ENCODE measurements around the gene PLN.

The PLN gene

GRCh38 chr6:118548136-118548535, at the start of gene PLN:
Gene PLN (plus strand): TSS chr6:118548296. CDS start chr6:118558922, 10,626 bp downstream.
- no peak for DNase-seq

GRCh38 chr6:118500130-118501015, 47.7 kb upstream of the PLN start:
- no peak for DNase-seq

- no peak for DNase-seq
These were observed 47.0 kb upstream of the PLN start for GRCh38 chr6:118501099-118501498.

GRCh38 chr6:118501765-118502164, 46.3 kb upstream of the PLN start:
- no peak for DNase-seq

- DNase-seq: no peak
These were observed 45.9 kb upstream of the PLN start for GRCh38 chr6:118502169-118502568.

GRCh38 chr6:118504611-118505010, 43.5 kb upstream of the PLN start:
- DNase-seq: no peak

- DNase-seq: no peak
These were observed 42.4 kb upstream of the PLN start for GRCh38 chr6:118505656-118506055.

GRCh38 chr6:118506071-118506638, 41.9 kb upstream of the PLN start:
- DNase-seq: no peak

GRCh38 chr6:118507636-118508035, 40.5 kb upstream of the PLN start:
- DNase-seq: no peak

- DNase-seq: peak; percentile 6
These were observed 39.0 kb upstream of the PLN start for GRCh38 chr6:118509009-118509617.

GRCh38 chr6:118511930-118512715, 36.0 kb upstream of the PLN start:
- DNase-seq: no peak

GRCh38 chr6:118514689-118515088, 33.4 kb upstream of the PLN start:
- no peak for DNase-seq

- DNase-seq: no peak
These were observed 25.7 kb upstream of the PLN start for GRCh38 chr6:118522422-118522821.

GRCh38 chr6:118523216-118523615, 24.9 kb upstream of the PLN start:
- DNase-seq: no peak

GRCh38 chr6:118524686-118525085, 23.4 kb upstream of the PLN start:
- no peak for DNase-seq

- no peak for DNase-seq
These were observed 21.9 kb upstream of the PLN start for GRCh38 chr6:118525913-118526780.

GRCh38 chr6:118528129-118528528, 20.0 kb upstream of the PLN start:
- DNase-seq: no peak

- no peak for DNase-seq
These were observed 18.3 kb upstream of the PLN start for GRCh38 chr6:118529756-118530155.

GRCh38 chr6:118530942-118531341, 17.2 kb upstream of the PLN start:
- no peak for DNase-seq

- no peak for DNase-seq
These were observed 12.8 kb upstream of the PLN start for GRCh38 chr6:118535176-118535844.

GRCh38 chr6:118536478-118536877, 11.6 kb upstream of the PLN start:
- no peak for DNase-seq

- DNase-seq: no peak
These were observed 10.5 kb upstream of the PLN start for GRCh38 chr6:118537574-118537973.
